Colon (tissue), 2 donors: ENCODE data around the gene MOV10L1.

Source experiments
- FAIRE-seq: peaks from 2 replicates; lab custom pipeline; 2012; peaks lifted over from hg19 to GRCh38; lab: Jason Lieb, UNC
- donor health status: control.
- donor health status: control.

MOV10L1 gene

GRCh38 chr22:50189849-50190181 lies 100.0 kb downstream of the MOV10L1 start:
- FAIRE-seq: no peak

GRCh38 chr22:50190182-50190940 lies 100.6 kb downstream of the MOV10L1 start:
- no peak for FAIRE-seq

GRCh38 chr22:50190941-50191741 lies 101.3 kb downstream of the MOV10L1 start:
- FAIRE-seq: no peak

- FAIRE-seq: no peak
These were observed 102.8 kb downstream of the MOV10L1 start for GRCh38 chr22:50192436-50193204.

GRCh38 chr22:50193621-50194020 lies 103.8 kb downstream of the MOV10L1 start:
- FAIRE-seq: no peak

- FAIRE-seq: no peak
These were observed 104.4 kb downstream of the MOV10L1 start for GRCh38 chr22:50194037-50194805.

- FAIRE-seq: no peak
These were observed 106.5 kb downstream of the MOV10L1 start for GRCh38 chr22:50196256-50196655.

GRCh38 chr22:50197000-50197800 lies 107.4 kb downstream of the MOV10L1 start:
- FAIRE-seq: no peak

- no peak for FAIRE-seq
These were observed 108.2 kb downstream of the MOV10L1 start for GRCh38 chr22:50197856-50198623.

- FAIRE-seq: no peak
These were observed 108.8 kb downstream of the MOV10L1 start for GRCh38 chr22:50198624-50199017.

GRCh38 chr22:50199251-50199721 lies 109.5 kb downstream of the MOV10L1 start:
- FAIRE-seq: no peak

- FAIRE-seq: no peak
These were observed 110.1 kb downstream of the MOV10L1 start for GRCh38 chr22:50199829-50200460.

- no peak for FAIRE-seq
These were observed 110.8 kb downstream of the MOV10L1 start, which contains the start of gene SELENOO for GRCh38 chr22:50200461-50201190. Gene SELENOO (plus strand): TSS chr22:50201011. CDS start chr22:50201037, 26 bp downstream.

- no peak for FAIRE-seq
These were observed 111.7 kb downstream of the MOV10L1 start for GRCh38 chr22:50201191-50202129.

- no peak for FAIRE-seq
These were observed 112.4 kb downstream of the MOV10L1 start for GRCh38 chr22:50202130-50202666.

- no peak for FAIRE-seq
These were observed 113.5 kb downstream of the MOV10L1 start for GRCh38 chr22:50203288-50203687.

- no peak for FAIRE-seq
These were observed 114.8 kb downstream of the MOV10L1 start for GRCh38 chr22:50204571-50204970.
